Measurements from ENCODE around the gene AKAP1. TPM values are rescaled to one million over a fixed set of nuclear protein-coding genes. Genes with fewer than 3 reads are reported as not detected.

The AKAP1 gene
- total RNA-seq, 4 donors from 2014 or later: 31.0 to 36.9 (median 36.3) TPM

GRCh38 chr17:57132663-57133062, 47.6 kb downstream of the AKAP1 start:
- TF ChIP-seq CTCF (IDR thresholded peaks at IDR 0.05; ENCODE audit: low read depth): no peak

- no peak for TF ChIP-seq CTCF (IDR thresholded peaks at IDR 0.05; ENCODE audit: low read depth)
Observed at GRCh38 chr17:57133486-57133885, 48.4 kb downstream of the AKAP1 start.

GRCh38 chr17:57135026-57135788, 50.2 kb downstream of the AKAP1 start:
- no peak for TF ChIP-seq CTCF (IDR thresholded peaks at IDR 0.05; ENCODE audit: low read depth)

- no peak for TF ChIP-seq CTCF (IDR thresholded peaks at IDR 0.05; ENCODE audit: low read depth)
Observed at GRCh38 chr17:57135789-57136291, 50.8 kb downstream of the AKAP1 start.

GRCh38 chr17:57136355-57136754, 51.3 kb downstream of the AKAP1 start:
- no peak for TF ChIP-seq CTCF (IDR thresholded peaks at IDR 0.05; ENCODE audit: low read depth)

GRCh38 chr17:57138030-57138911, 53.2 kb downstream of the AKAP1 start:
- no peak for TF ChIP-seq CTCF (IDR thresholded peaks at IDR 0.05; ENCODE audit: low read depth)
